ENCODE results near the gene ESCO1. TPM values are rescaled to one million over a fixed set of nuclear protein-coding genes. Genes with fewer than 3 reads are reported as not detected.

ESCO1 gene
- total RNA-seq (2014; rRNA removed; shearing (Covaris generic)): 56.1 and 56.8 TPM in 2 replicates
- polyA plus RNA-seq (2016; fragmentation: Nextera tagmentation; extraction: Ambion mirVana): 36.1 and 50.4 TPM in 2 replicates
- long read RNA-seq, full-length matches to known transcripts: 1 of 39 reads
- long read RNA-seq, partial matches to known transcripts: 33 of 39 reads
- long read RNA-seq, other reads (novel, unspliced or antisense): 5 of 39 reads

- H3K27ac ChIP-seq (ENCODE audit: low read depth): peak within 1 kb of the TSS; percentile 100
- H4K20me1 ChIP-seq (replicated peaks; ENCODE audit: insufficient read depth): peaks cover 4% of the 10 kb centered on the region; the same call in 1 of the 2 replicates
- H3K36me3 ChIP-seq (ENCODE audit: insufficient read depth): no peaks in the 10 kb centered on the region
- Mint-ChIP-seq H3K9me3 (no peaks in the 10 kb centered on the region), H3K4me3 (peak within 1 kb of the TSS; percentile 98), H3K27ac (peak within 1 kb of the TSS; percentile 97), H3K36me3 (ENCODE audit: low read depth) (peaks cover 12% of the 10 kb centered on the region), H3K4me1 (peaks cover 6% of the 10 kb centered on the region), H3K27me3 (ENCODE audit: insufficient read depth, low read depth, poor library complexity) (peaks cover 12% of the 10 kb centered on the region)
- H3K79me2 ChIP-seq (replicated peaks; ENCODE audit: insufficient read depth): peaks cover 41% of the 10 kb centered on the region
- DNase-seq (ENCODE audit: low spot score) (peak; percentile 94), ATAC-seq (peak; percentile 83)
- H3F3A ChIP-seq (replicated peaks; ENCODE audit: low read depth): peaks cover 21% of the 10 kb centered on the region
- no peaks in the 10 kb centered on the region for H3K27me3 ChIP-seq (ENCODE audit: insufficient read depth)
- peak within 1 kb of the TSS; percentile 99 for H3K4me3 ChIP-seq
- no peaks in the 10 kb centered on the region for H3K9me2 ChIP-seq (ENCODE audit: insufficient read depth)
- peaks cover 9% of the 10 kb centered on the region; the same call in 1 of the 2 replicates for H3K4me1 ChIP-seq (ENCODE audit: insufficient read depth)
- peak; percentile 75 to 83 for TF ChIP-seq CTCF (conservative IDR thresholded peaks at IDR 0.05; ENCODE audit: low read depth in 2 of 2)
- TF ChIP-seq ZNF462 (CRISPR knock-in tag; IDR thresholded peaks at IDR 0.05): no peak
- no peak for TF ChIP-seq REST (IDR thresholded peaks at IDR 0.05; ENCODE audit: unreplicated experiment)
- peak; percentile 79 for TF ChIP-seq POLR2AphosphoS5 (IDR thresholded peaks at IDR 0.05; ENCODE audit: low read depth)
- TF ChIP-seq EZH2phosphoT487 (IDR thresholded peaks at IDR 0.05; ENCODE audit: unreplicated experiment): no peak
- 0 out of 2 replicates have a peak, but pooled peaks have one; percentile 37 for TF ChIP-seq NANOG (IDR thresholded peaks at IDR 0.05; ENCODE audit: borderline replicate concordance)
- TF ChIP-seq ETS1 (IDR thresholded peaks at IDR 0.05): peak; percentile 43; the same call in 1 of the 2 replicates
- 0 out of 2 replicates have a peak, but pooled peaks have one; percentile 18 for TF ChIP-seq ZNF331 (CRISPR knock-in tag; IDR thresholded peaks at IDR 0.05; ENCODE audit: low read depth)
- peak within 1 kb of the TSS; percentile 94 for H2AFZ ChIP-seq
- peak within 1 kb of the TSS; percentile 96 for H3K4me2 ChIP-seq
Measured at GRCh38 chr18:21600526-21601410, at the start of gene ESCO1. Gene ESCO1 (minus strand): TSS chr18:21600704. CDS start chr18:21574843, 25,861 bp downstream.

Measured in GM23338 (cell line).